ENCODE results near the gene SIAH3. TPM values are rescaled to one million over a fixed set of nuclear protein-coding genes. Genes with fewer than 3 reads are reported as not detected.

Gene SIAH3
- total and polyA plus RNA-seq, 2 experiments from 2014 or later: 0.13 to 0.17 TPM

GRCh38 chr13:45783346-45784043 is 68.1 kb downstream of the SIAH3 start:
- H3K79me2 ChIP-seq (replicated peaks; ENCODE audit: insufficient read depth): no peaks in the 10 kb centered on the region
- H3K4me2 ChIP-seq: no peak overlapping the region
- no peaks in the 10 kb centered on the region for H3K9me3 Mint-ChIP-seq
- no peaks in the 10 kb centered on the region for H3K36me3 ChIP-seq (ENCODE audit: insufficient read depth)
- no peaks in the 10 kb centered on the region for H3K36me3 Mint-ChIP-seq (ENCODE audit: low read depth)
- no peaks in the 10 kb centered on the region for H3K4me1 ChIP-seq (ENCODE audit: insufficient read depth)
- no peak overlapping the region for H2AFZ ChIP-seq
- H3K27me3 Mint-ChIP-seq (ENCODE audit: insufficient read depth, low read depth, poor library complexity): peaks cover 6% of the 10 kb centered on the region
- no peaks in the 10 kb centered on the region for H3K9me2 ChIP-seq (ENCODE audit: insufficient read depth)
- no peak overlapping the region for H3K4me3 ChIP-seq
- peaks cover 6% of the 10 kb centered on the region; the same call in 2 of the 3 replicates for H3K4me1 Mint-ChIP-seq
- H3K27ac Mint-ChIP-seq: no peak overlapping the region
- no peak overlapping the region for H3K27ac ChIP-seq (ENCODE audit: low read depth)
- no peak overlapping the region for H3K4me3 Mint-ChIP-seq
- TF ChIP-seq JUNB (IDR thresholded peaks at IDR 0.05; ENCODE audit: unreplicated experiment) (no peak), EZH2 (IDR thresholded peaks at IDR 0.05; ENCODE audit: low read depth, unreplicated experiment) (no peak)
- no peaks in the 10 kb centered on the region for H4K20me1 ChIP-seq (replicated peaks; ENCODE audit: insufficient read depth)
- DNase-seq (ENCODE audit: low spot score) (no peak), ATAC-seq (no peak)
- H3F3A ChIP-seq (replicated peaks; ENCODE audit: low read depth): no peaks in the 10 kb centered on the region
- no peaks in the 10 kb centered on the region for H3K27me3 ChIP-seq (ENCODE audit: insufficient read depth)

DNA sequence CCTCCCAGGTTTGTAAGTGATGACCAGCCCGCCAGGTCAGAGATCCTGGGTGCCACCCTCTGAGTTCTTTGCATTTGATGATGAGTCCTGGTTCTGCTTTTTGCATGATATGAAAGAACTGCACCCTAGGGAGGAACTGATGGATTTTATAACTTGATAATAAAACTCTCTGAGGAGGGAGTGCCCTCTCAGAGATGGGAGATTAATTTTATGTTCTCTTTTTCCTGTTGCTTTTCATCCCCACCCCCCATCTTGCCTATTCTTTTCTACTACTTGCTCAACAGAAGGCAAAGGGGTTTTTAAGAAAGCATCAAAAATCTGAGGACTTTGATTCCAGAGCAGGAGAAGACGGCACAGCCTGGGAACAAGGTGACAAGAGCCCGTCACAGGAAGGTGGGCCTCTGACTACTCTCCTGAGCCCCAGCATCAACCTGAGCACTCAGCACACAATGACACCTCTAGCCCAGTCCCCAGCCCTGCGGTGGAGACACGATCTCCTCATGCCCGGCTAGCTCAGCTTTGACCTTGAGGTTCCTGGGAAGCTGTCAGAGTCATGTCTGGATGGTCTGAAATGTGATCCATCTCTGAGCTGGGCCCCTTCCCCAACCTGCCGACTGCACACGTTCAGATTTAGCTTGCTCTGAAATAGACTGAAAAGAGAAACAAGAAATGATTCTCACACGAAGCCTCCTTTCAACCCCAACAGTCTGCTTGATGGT is 69.1 kb downstream of the SIAH3 start:
- Histone ChIP-seq H3K27ac (ENCODE audit: low read depth) (no peak overlapping the region), H4K20me1 (replicated peaks; ENCODE audit: insufficient read depth) (no peaks in the 10 kb centered on the region), H3K4me3 (no peak overlapping the region), H3K27me3 (ENCODE audit: insufficient read depth) (no peaks in the 10 kb centered on the region), H3K36me3 (ENCODE audit: insufficient read depth) (no peaks in the 10 kb centered on the region), H3K9me2 (ENCODE audit: insufficient read depth) (no peaks in the 10 kb centered on the region), H3F3A (replicated peaks; ENCODE audit: low read depth) (no peaks in the 10 kb centered on the region), H2AFZ (no peak overlapping the region), H3K4me2 (no peak overlapping the region), H3K79me2 (replicated peaks; ENCODE audit: insufficient read depth) (no peaks in the 10 kb centered on the region), H3K4me1 (ENCODE audit: insufficient read depth) (no peaks in the 10 kb centered on the region)
- Mint-ChIP-seq H3K4me3 (no peak overlapping the region), H3K36me3 (ENCODE audit: low read depth) (no peaks in the 10 kb centered on the region), H3K27me3 (ENCODE audit: insufficient read depth, low read depth, poor library complexity) (peaks cover 9% of the 10 kb centered on the region), H3K9me3 (no peaks in the 10 kb centered on the region), H3K27ac (no peak overlapping the region), H3K4me1 (peaks cover 9% of the 10 kb centered on the region; the same call in 2 of the 3 replicates)
- no peak for ATAC-seq
- no peak for DNase-seq (ENCODE audit: low spot score)
- TF ChIP-seq, protein P1, sequence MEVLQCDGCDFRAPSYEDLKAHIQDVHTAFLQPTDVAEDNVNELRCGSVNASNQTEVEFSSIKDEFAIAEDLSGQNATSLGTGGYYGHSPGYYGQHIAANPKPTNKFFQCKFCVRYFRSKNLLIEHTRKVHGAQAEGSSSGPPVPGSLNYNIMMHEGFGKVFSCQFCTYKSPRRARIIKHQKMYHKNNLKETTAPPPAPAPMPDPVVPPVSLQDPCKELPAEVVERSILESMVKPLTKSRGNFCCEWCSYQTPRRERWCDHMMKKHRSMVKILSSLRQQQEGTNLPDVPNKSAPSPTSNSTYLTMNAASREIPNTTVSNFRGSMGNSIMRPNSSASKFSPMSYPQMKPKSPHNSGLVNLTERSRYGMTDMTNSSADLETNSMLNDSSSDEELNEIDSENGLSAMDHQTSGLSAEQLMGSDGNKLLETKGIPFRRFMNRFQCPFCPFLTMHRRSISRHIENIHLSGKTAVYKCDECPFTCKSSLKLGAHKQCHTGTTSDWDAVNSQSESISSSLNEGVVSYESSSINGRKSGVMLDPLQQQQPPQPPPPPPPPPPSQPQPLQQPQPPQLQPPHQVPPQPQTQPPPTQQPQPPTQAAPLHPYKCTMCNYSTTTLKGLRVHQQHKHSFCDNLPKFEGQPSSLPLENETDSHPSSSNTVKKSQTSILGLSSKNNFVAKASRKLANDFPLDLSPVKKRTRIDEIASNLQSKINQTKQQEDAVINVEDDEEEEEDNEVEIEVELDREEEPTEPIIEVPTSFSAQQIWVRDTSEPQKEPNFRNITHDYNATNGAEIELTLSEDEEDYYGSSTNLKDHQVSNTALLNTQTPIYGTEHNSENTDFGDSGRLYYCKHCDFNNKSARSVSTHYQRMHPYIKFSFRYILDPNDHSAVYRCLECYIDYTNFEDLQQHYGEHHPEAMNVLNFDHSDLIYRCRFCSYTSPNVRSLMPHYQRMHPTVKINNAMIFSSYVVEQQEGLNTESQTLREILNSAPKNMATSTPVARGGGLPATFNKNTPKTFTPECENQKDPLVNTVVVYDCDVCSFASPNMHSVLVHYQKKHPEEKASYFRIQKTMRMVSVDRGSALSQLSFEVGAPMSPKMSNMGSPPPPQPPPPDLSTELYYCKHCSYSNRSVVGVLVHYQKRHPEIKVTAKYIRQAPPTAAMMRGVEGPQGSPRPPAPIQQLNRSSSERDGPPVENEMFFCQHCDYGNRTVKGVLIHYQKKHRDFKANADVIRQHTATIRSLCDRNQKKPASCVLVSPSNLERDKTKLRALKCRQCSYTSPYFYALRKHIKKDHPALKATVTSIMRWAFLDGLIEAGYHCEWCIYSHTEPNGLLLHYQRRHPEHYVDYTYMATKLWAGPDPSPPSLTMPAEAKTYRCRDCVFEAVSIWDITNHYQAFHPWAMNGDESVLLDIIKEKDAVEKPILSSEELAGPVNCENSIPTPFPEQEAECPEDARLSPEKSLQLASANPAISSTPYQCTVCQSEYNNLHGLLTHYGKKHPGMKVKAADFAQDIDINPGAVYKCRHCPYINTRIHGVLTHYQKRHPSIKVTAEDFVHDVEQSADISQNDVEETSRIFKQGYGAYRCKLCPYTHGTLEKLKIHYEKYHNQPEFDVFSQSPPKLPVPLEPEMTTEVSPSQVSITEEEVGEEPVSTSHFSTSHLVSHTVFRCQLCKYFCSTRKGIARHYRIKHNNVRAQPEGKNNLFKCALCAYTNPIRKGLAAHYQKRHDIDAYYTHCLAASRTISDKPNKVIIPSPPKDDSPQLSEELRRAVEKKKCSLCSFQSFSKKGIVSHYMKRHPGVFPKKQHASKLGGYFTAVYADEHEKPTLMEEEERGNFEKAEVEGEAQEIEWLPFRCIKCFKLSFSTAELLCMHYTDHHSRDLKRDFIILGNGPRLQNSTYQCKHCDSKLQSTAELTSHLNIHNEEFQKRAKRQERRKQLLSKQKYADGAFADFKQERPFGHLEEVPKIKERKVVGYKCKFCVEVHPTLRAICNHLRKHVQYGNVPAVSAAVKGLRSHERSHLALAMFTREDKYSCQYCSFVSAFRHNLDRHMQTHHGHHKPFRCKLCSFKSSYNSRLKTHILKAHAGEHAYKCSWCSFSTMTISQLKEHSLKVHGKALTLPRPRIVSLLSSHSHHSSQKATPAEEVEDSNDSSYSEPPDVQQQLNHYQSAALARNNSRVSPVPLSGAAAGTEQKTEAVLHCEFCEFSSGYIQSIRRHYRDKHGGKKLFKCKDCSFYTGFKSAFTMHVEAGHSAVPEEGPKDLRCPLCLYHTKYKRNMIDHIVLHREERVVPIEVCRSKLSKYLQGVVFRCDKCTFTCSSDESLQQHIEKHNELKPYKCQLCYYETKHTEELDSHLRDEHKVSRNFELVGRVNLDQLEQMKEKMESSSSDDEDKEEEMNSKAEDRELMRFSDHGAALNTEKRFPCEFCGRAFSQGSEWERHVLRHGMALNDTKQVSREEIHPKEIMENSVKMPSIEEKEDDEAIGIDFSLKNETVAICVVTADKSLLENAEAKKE (CRISPR knock-in tag; IDR thresholded peaks at IDR 0.05): no peak
- TF ChIP-seq CREB1 (CRISPR knock-in tag; IDR thresholded peaks at IDR 0.05; ENCODE audit: low read depth) (no peak), ZNF331 (CRISPR knock-in tag; IDR thresholded peaks at IDR 0.05; ENCODE audit: low read depth) (no peak), EZH2phosphoT487 (IDR thresholded peaks at IDR 0.05; ENCODE audit: unreplicated experiment) (no peak), STAT1 (IDR thresholded peaks at IDR 0.05; ENCODE audit: unreplicated experiment) (no peak), NANOG (IDR thresholded peaks at IDR 0.05; ENCODE audit: borderline replicate concordance) (no peak), EZH2 (IDR thresholded peaks at IDR 0.05; ENCODE audit: low read depth, unreplicated experiment) (no peak), POLR2AphosphoS5 (IDR thresholded peaks at IDR 0.05; ENCODE audit: low read depth) (no peak), ETS1 (IDR thresholded peaks at IDR 0.05) (no peak), JUNB (IDR thresholded peaks at IDR 0.05; ENCODE audit: unreplicated experiment) (no peak)

Data from GM23338 (cell line).